Muscle of leg (tissue), 11 donors: ENCODE measurements around the gene MOV10L1. TPM values are rescaled to one million over a fixed set of nuclear protein-coding genes. Genes with fewer than 3 reads are reported as not detected.

Source experiments
- DNase-seq: peaks from one replicate; pipeline ENCODE4 v3.0.0; 2013
- H3K27ac ChIP-seq: one replicate; pipeline ENCODE4 v1.5.1; 2013; ENCODE audit warnings: mild to moderate bottlenecking, low read length, control low read depth
- H3K27me3 ChIP-seq: one replicate; pipeline ENCODE4 v1.6.1; 2013; ENCODE audit warnings: low read length; ENCODE audit not compliant: control insufficient read depth, insufficient read depth
- H3K36me3 ChIP-seq: one replicate; pipeline ENCODE4 v1.6.1; 2013; ENCODE audit warnings: low read length; ENCODE audit not compliant: control insufficient read depth, insufficient read depth
- H3K4me1 ChIP-seq: one replicate; pipeline ENCODE4 v1.6.1; 2013; ENCODE audit warnings: low read length; ENCODE audit not compliant: control insufficient read depth, insufficient read depth
- H3K4me3 ChIP-seq: one replicate; pipeline ENCODE4 v1.5.1; 2013; ENCODE audit warnings: low read length, control low read depth
- H3K9me3 ChIP-seq: replicated peaks from 2 replicates; pipeline ENCODE4 v1.6.1; 2013; ENCODE audit warnings: low read depth, low read length; ENCODE audit not compliant: control insufficient read depth
- WGBS: methylation state at CpG from one replicate; pipeline ENCODE4 v1.1.5; 2013; ENCODE audit warnings: missing lambda C conversion rate; ENCODE audit not compliant: insufficient coverage; 5-methylcytosine and 5-hydroxymethylcytosine counted together
- polyA plus RNA-seq, 8 donors: library from polyadenylated mRNA; unstranded; fragments of 120-200 nt; gene quantifications; one replicate each; pipeline versions ENCODE4 v1.2.1 to v1.2.3, GENCODE V29; 2013; ENCODE audit warnings: inconsistent platforms in 1 of 8, low replicate concordance in 1 of 8; ENCODE audit not compliant: insufficient read length in 8 of 8, insufficient read depth in 1 of 8
- total RNA-seq: library from RNA; stranded (reverse); fragments of 120-200 nt; gene quantifications from one replicate; pipeline ENCODE4 v1.2.4, GENCODE V29; 2013

MOV10L1 gene
- total and polyA plus RNA-seq, 9 donors = 0.08 to 0.50 (median 0.23) TPM

DNA sequence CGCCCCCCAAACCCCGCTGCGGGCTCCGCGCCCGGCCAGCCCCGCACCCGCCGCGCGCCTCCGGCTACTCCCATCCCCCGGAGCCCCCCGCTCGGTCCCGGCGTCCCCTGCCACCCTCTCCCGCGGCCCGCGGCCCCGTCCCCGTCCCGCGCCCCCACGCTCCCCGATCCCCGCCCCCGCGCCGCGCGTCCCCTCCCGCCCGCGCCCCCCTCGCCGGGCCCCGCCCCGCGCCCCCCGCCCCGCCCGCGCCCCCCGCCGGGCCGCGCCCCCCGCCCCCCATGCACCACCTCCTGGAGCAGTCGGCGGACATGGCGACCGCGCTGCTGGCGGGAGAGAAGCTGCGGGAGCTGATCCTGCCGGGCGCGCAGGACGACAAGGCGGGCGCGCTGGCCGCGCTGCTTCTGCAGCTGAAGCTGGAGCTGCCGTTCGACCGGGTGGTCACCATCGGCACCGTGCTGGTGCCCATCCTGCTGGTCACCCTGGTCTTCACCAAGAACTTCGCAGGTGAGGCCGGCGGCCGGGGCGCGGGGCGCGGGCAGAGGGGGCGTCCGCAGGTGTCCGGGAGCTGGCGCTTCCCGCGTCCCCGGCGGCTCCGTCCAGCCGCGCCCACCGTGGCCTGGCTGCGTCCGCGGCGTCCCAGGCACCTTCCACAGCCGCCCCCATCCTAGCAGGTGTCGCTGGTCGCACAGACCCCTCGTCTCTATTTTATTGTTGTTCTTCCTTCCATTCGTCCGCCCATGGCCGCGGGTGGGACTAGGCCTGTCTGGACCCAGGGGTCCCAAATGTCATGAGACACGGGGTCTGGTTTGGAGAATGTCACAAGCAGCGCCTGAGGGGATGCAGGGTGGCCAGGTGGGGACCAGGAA, 80.9 kb downstream of the MOV10L1 start, which contains the start of gene PANX2:
TSS of gene PANX2 (plus strand) at position 279 of the 866 bp plus-strand sequence. CDS start at position 279, 0 bp downstream.
- 7% methylated on average over 63 of the region's 105 CpGs for WGBS
- Histone ChIP-seq H3K4me3 (no peak within 1 kb of the TSS), H3K36me3 (no peaks in the 10 kb centered on the region), H3K4me1 (no peaks in the 10 kb centered on the region), H3K27ac (no peak within 1 kb of the TSS), H3K9me3 (no peaks in the 10 kb centered on the region), H3K27me3 (peaks cover 51% of the 10 kb centered on the region)
- DNase-seq = no peak

DNA sequence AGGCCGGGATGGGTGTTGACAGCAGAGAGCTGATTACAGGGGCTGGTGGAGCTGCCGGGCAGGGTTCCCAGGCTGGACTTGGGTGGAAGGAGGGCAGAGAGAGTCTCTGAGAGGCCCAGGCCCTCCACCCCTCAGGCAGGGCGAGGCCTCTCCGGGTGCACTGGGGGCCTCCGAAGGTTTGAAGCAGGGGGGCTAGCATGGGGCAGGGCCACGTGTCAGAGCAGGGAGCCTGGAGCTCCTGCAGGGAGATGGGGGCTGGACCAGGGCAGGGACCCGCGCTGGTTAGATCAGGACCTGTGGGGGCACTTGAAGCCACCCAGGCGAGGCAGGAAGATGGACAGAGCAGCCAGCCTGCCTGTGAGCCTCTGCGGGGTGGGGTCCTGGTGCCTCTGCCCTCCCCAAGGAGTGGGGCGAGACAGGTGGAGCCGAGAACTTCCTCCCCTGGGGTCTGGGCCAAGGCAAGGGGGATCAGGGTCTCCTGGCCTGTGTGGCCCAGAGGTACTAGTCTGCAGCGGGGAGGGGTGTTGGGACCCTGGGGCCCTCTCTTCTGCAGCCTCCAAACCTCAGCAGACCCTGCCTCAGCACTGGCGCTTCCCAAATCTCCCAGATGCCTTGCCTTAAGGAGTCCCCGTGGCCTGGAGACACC, 81.6 kb downstream of the MOV10L1 start:
- 61% methylated on average over 13 of the region's 15 CpGs for WGBS
- Histone ChIP-seq H3K4me3 (no peak overlapping the region), H3K27ac (no peak overlapping the region), H3K27me3 (peaks cover 52% of the 10 kb centered on the region), H3K36me3 (no peaks in the 10 kb centered on the region), H3K4me1 (no peaks in the 10 kb centered on the region), H3K9me3 (no peaks in the 10 kb centered on the region)
- no peak for DNase-seq

DNA sequence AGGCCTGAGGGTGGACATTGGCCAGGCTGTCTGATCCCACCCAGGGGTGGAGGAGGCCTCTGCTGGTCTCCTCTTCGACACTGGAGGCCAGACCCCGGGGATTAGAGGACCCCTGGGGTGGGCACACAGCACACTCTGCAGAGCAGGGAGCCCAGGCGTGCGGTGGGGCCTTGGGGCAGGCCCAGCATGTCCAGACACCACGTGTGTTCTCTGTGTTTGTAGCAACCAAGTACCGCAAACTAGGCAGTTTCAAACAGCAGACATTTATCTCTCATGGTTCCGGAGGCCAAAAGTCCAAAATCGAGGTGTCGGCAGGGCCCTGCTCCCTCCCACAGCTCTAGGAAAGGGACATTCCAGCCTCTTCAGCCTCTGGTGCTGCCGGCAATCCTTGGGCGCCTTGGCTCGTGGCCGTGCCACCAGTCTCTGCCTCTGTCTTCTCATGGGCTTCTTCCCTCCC, 82.2 kb downstream of the MOV10L1 start:
- H3K4me3 ChIP-seq = no peak overlapping the region
- 67% methylated on average over 11 of the region's 13 CpGs for WGBS
- H3K36me3 ChIP-seq = no peaks in the 10 kb centered on the region
- H3K4me1 ChIP-seq = no peaks in the 10 kb centered on the region
- H3K27ac ChIP-seq = no peak overlapping the region
- H3K9me3 ChIP-seq = no peaks in the 10 kb centered on the region
- DNase-seq = no peak
- H3K27me3 ChIP-seq = peaks cover 55% of the 10 kb centered on the region

DNA sequence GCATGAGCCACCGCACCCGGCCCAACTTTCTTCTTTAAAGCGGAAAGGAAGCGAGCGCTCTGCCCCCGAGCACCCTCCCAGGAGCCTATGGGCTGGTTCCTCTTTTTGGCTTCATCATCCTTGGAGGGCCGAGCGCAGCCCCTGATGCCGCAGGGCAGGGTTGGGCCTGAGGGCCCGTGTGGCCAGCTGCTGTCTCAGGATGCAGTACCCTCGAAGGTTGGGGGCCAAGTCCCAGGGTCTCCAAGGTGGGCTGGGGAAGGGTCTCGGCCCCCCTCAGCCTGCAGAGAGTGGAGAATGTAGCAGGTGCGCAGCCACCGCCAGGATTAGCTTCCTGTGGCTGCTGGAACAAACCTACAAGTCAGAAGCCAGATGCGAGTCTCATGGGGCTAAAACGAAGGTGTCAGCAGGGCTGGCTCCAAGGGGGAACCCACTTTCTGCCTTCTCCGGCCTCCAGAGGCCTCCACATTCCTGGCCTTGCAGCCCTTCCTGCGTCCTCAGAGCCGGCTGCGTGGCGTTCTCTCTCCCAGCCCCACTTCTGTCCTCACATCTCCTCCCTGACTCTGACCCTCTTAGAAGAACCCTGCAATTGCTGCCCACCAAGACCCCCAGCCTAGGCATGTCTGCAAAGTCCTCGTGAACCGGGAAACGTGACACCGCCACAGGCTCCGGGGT, 83.6 kb downstream of the MOV10L1 start:
- peaks cover 56% of the 10 kb centered on the region for H3K27me3 ChIP-seq
- H3K36me3 ChIP-seq = no peaks in the 10 kb centered on the region
- no peaks in the 10 kb centered on the region for H3K4me1 ChIP-seq
- no peak overlapping the region for H3K27ac ChIP-seq
- H3K4me3 ChIP-seq = no peak overlapping the region
- no peak for DNase-seq
- 66% methylated on average over 26 of the region's 26 CpGs for WGBS
- no peaks in the 10 kb centered on the region for H3K9me3 ChIP-seq

DNA sequence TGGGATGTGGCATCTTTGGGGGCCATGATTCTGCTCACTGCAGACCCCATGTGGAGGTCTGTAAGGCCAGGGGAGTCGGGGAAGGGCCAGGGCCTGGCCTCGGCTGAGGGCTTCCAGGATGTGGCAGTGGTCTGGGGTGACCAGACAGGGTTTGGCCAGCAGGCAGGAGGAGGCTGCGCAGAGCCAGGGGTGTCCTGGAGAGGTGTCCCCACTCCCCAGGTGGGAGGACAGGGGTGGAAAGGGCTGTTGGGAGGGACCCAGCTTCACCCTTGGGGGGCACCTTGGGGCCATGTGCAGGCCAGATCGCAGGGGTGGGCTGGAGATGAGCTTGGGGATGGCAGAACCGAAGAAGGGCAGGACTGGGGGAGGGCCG, 84.2 kb downstream of the MOV10L1 start:
- Histone ChIP-seq H3K4me1 (no peaks in the 10 kb centered on the region), H3K4me3 (no peak overlapping the region), H3K27ac (no peak overlapping the region), H3K36me3 (no peaks in the 10 kb centered on the region), H3K27me3 (peaks cover 58% of the 10 kb centered on the region), H3K9me3 (no peaks in the 10 kb centered on the region)
- WGBS = 82% methylated on average over 6 of the region's 6 CpGs
- no peak for DNase-seq

DNA sequence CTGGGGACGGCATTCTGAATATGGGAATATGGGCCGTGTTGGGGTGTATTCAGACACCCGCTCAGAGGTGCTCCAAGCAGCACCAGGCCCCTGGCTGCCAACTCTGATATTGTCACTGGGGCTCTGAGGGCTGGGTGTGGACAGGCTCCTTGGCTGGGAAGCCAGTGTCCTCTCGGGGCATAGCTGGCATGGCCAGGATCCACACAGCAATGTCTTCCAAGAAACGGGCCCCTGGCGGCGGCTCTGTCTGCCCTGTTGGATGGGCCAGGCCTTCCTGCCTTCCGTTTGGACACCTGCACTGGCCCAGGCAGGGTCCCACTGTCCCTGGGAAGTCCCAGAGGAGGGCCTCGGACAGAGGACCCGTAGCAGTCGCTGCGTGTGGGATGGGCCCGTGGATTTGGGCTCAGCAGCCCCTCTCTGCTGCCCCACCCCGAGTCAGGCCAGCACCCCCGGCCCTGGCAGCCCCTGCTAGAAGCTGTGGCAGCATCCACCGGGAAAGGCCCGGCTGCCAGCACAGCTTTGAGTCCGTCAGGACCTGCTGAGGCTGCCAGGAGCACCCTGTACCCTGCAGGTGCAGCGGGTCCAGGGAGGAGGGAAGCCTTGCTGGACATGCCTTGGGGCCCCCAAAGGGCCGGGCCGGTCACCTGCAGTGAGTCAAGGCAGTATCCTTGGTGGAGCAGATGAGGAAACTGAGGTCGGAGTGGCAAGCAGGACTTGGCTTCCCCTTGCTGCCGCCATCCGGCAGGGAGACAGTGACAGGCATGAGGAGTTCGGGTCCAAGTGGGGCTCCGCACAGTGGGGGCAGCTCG, 84.8 kb downstream of the MOV10L1 start:
- peaks cover 51% of the 10 kb centered on the region for H3K27me3 ChIP-seq
- H3K4me1 ChIP-seq = no peaks in the 10 kb centered on the region
- no peak overlapping the region for H3K4me3 ChIP-seq
- no peak for DNase-seq
- no peak overlapping the region for H3K27ac ChIP-seq
- no peaks in the 10 kb centered on the region for H3K9me3 ChIP-seq
- 85% methylated on average over 27 of the region's 27 CpGs for WGBS
- H3K36me3 ChIP-seq = no peaks in the 10 kb centered on the region

DNA sequence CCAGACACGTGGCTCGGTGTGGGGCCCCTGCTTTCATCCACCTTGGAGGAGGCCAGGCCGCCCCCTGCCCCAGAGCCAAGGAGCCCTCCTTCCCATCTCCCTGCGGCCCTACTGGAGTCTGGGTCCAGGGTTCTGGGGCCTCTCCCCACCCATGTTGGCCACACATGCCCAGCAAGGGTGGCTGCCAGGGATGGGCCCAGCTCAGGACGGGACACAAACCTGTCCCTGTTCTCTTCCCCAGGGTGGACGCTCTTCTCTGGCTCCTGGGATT, 85.3 kb downstream of the MOV10L1 start:
- Histone ChIP-seq H3K36me3 (no peaks in the 10 kb centered on the region), H3K4me3 (no peak overlapping the region), H3K9me3 (no peaks in the 10 kb centered on the region), H3K27me3 (peaks cover 48% of the 10 kb centered on the region), H3K4me1 (no peaks in the 10 kb centered on the region), H3K27ac (no peak overlapping the region)
- DNase-seq = no peak
- 33% methylated on average over 2 of the region's 6 CpGs for WGBS

DNA sequence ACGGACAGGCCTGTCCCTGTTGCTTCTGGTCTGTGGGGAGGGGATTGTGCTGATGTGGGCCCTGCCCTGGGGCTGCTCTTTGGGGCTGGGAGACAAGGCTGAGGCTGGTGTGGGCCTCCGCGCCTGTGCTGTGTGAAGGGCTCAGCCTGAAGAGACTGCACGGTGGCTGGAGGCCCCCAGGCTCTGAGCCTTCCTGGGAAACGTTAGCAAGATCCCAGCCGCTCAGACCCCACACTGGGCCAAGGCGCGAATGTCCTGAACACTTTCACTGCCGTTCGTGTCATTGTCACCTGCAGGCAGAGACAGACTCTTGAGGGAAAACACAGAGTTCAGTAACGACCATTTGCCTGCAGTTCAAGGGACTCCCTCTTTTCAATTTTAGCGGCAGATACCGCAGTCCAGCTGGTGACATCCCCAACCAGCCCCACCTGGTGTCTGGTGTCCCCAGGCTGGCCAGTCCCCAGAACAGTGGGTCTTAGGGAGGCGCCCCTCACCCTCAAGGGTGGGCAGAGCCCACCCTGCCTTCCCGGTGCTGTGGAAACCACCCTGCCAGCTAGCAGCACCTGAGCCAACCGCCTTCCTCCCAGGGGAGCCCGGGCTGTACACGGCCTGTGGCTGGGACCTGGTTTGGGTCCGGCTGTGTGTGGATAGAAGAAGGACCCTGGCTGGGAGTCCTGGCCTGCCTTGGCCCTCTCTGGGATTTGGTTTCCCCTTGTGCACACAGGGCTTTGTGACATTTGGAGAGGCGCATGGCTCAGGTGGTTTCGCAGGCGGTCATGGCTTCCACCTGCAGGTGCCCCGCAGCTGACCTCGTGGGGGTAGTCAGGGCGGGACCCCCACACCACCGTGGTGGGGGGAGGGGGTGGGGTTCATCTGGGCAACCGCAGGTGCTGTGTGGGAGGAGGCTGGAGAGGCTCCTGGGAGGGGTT, 86.4 kb downstream of the MOV10L1 start:
- peaks cover 41% of the 10 kb centered on the region for H3K27me3 ChIP-seq
- no peak for DNase-seq
- WGBS = 67% methylated on average over 22 of the region's 27 CpGs

DNA sequence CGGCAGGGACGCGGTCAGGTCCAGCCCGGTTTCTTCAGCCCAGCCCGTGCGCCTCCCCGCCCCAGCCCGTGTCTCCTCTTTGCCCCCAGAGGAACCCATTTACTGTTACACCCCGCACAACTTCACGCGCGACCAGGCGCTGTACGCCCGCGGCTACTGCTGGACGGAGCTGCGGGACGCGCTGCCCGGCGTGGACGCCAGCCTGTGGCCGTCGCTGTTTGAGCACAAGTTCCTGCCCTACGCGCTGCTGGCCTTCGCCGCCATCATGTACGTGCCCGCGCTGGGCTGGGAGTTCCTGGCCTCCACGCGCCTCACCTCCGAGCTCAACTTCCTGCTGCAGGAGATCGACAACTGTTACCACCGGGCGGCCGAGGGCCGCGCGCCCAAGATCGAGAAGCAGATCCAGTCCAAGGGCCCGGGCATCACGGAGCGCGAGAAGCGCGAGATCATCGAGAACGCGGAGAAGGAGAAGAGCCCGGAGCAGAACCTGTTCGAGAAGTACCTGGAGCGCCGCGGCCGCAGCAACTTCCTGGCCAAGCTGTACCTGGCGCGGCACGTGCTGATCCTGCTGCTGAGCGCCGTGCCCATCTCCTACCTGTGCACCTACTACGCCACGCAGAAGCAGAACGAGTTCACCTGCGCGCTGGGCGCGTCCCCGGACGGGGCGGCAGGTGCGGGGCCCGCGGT, 87.2 kb downstream of the MOV10L1 start:
- DNase-seq = no peak
- Histone ChIP-seq H3K4me3 (no peak overlapping the region), H3K27ac (no peak overlapping the region), H3K36me3 (no peaks in the 10 kb centered on the region), H3K27me3 (peaks cover 33% of the 10 kb centered on the region), H3K9me3 (no peaks in the 10 kb centered on the region), H3K4me1 (no peaks in the 10 kb centered on the region)
- 92% methylated on average over 75 of the region's 76 CpGs for WGBS

More for the DNA sequence above, 86.4 kb downstream of the MOV10L1 start:
- Histone ChIP-seq H3K27ac (no peak overlapping the region), H3K36me3 (no peaks in the 10 kb centered on the region), H3K9me3 (no peaks in the 10 kb centered on the region), H3K4me1 (no peaks in the 10 kb centered on the region), H3K4me3 (no peak overlapping the region)
